NCI-H2107 (cell line): ENCODE results near the gene CCDC192.

Experiments
- DNase-seq: peaks from one replicate; lab custom pipeline; 2025; lab: John Stamatoyannopoulos, UW

Gene CCDC192

DNA sequence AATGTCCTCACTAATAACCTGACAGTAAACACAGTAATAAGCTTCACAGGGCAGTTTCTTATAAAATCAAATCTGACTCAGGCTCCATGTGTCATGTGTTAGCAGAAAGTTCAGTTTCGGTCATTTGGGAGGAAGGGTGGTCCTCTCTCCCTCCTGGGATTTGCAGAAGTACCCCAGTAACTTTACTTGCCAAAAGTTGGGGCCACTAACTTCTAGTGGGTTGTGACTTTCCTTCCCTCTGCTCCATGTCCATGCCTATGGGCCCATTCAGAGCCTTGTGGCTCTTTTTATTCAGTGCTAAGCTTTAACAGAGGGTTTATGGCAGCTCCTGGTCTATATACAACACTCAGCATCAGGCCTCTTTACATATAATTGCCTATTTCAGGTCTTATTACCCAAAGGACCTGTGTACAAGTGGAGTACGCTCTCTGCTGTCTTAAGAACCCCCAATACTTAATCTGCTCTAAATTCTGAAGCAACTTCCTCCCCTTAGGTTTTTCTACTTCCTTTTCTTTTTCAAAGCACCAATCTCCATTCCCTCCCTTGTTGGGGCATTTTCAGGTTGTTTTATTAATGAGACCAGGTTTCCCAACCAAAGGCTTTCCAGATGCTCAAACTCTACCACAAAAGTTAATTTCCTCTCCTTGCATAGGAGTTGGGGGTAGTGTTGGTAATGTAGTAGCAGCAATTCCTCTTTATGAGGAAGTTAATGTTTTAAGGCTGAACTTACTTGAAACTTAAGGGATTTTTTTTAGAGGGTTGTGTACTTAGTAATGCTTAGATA lies 107.7 kb downstream of the CCDC192 start:
- DNase-seq: no peak

DNA sequence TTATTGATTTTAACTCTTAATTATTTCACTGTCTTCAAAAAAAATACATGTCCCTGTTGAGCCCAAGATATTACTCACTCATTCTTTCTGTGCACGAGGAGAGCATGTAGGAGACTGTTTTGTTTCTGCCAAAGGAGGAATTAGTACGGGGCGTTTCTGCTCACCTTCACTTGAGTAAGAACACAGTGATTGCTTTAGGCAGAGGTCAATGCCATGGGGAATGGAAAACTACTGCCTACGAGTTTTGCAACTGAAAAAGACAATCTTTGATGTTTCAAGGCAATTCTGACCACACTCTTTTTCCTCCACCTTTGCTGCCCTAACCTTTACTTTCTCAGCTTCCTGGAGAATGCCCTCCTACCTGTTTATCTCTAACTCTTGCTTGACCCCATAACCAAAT lies 109.4 kb downstream of the CCDC192 start:
- DNase-seq: no peak

DNA sequence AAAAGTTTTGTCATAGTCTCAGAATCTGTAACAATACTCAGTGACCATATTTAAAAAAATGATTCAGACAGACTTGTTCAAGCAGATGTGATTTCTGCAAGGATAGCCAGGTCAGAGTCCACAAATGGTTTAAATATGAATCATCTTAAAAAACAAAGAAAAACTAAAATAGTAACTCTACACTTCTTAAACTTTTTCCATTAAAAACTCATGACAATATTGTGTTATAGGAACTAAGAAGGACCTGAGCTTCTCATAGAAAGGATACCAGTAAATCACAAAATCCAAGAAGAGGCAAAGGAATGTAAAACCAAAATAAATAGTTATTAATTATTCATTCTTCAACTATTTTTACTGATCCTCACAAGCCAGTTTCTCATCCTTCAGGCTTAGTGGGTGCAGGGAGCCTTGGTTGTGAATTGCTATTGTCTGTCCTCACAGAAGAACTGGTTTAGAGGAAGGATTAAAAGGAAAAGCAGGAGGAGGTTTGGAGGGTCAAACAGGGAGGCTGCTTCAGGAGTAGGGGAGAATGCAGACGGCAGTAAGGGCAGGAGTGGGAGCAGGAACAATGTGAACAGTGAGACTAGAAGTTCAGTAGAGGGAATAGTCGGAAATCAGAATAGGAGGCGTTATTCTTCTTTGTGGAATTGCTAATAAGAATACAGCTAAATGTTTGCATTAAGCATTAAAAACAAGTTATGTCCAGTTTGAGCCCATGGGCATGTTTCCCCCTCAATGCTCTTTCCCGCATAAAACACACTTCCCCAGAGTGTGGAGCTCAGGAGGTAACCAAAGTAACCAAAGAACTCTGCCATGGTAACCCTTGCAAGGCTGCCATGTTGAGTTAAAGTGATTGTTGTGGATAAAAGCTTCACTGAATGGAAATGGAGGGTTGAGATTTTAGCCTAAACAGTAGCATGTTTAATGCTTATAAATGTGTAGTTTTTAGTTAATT lies 110.7 kb downstream of the CCDC192 start:
- DNase-seq: no peak

DNA sequence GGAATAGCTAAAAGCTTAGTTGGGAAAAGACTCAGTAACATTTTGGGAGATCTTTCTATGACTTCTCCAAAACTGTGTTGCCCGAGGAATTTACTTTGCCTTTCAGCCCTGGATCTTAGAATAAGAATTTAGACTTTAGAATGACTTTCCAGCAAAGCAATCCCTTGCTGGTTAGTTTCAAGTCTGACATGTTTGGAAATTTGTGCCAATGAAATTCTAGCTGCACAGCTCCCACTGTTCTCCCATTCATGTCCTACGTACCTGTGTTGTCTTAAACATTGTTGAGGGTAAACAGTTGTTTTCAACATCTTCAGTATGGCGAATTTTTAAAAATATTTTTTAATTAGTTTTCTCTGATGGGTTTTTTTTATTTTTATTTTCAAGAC lies 111.4 kb downstream of the CCDC192 start:
- no peak for DNase-seq

DNA sequence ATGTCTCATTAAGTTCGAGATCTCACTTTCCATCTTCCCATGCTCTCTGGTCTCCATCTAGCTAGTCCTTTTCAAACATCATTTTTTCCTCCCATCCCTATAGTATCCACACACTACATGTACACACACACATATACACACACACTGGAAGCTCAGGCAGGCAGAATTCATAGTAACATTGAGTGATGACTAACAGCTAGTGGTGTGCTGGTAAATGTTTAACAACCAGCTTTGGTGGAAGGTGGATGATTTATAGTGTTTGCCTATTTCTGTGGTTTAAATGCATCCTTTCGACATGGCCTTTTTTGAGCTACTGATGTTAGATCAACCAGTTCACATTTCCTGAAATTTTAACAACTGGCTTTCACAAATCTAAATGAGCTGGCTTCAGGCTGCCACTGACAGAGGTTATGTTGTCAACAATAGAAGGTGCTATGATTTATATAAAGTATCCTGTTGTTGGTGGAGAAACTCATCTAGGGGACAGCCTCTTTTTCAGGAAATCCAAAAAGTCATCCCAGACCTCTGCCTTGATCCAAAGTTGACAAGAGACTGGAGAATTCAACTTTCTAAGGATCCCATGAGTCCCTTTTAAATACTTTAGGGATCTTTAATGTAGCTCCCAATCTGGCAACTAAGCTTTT lies 117.8 kb downstream of the CCDC192 start:
- DNase-seq: no peak

DNA sequence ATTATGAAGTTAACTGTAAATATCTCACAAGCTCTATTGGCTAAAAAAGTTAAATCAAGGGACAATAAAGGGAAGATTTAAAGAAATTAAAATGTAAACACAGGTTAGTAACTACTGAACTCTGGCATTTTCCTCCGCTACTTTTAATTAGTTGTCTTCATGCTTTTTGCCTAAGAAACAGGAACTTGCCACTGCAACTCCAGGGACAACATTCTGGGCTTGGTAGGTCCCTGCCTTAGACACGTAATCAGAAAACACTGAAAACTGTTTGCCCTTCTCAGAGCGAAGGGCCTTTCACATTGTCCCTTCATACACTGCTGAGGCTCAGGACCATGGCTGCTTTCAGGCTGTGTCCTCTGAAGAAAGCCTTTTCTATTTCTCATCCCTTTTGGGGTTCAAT lies 118.7 kb downstream of the CCDC192 start:
- DNase-seq: no peak

DNA sequence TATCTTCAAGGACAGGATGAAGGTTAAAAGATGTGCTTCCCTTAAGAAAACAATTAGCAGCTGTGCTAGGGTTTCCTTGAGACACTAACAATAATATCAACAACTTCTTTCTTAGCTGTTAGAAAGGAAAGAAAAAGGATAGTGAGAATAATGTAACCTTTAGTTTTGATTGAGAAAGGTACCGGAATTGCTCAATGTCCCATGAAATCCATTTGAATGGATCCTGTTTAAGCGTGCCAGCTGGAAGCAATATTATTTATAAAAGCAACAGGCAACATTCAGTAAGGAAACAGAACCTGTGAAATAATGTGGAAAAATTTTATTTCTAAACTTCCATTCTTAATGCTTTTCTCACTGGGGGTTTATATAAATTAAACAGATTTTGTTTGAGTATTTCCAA lies 120.9 kb downstream of the CCDC192 start:
- DNase-seq: no peak

DNA sequence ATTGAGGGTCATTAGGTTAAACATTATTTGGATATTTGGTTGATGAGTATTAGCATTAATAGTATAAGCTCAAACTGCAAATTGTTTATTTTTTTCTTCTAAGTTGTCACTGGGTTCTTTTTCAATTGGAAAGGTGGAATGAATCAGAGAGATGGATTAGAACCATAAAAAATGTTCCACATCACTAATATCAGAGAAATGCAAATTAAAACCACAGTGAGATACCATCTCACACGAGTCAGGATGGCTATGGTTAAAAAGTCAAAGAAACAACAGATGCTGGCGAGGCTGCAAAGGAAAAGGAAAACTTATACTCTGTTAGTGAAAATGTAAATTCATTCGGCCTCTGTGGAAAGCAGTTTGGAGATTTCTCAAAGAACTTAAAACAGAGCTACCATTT lies 122.8 kb downstream of the CCDC192 start:
- DNase-seq: no peak

DNA sequence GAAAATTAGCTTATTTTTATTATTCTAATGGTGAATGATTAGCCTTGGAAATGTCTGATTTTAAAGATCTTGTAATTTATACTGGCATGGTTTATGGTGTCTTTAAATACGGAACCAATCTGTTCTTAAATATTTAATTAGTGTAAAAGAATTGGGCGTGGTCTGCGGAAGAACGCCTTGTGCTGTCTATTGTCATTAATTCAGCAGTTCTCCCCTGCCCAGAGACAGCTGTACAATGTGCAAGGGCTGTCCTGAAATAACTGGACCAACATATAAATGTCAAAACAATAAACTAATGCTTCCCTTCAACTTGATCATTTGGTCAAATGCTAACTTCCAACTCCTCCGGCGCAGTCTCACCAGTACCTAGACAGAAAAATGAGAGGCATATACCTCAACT lies 124.3 kb downstream of the CCDC192 start:
- no peak for DNase-seq

DNA sequence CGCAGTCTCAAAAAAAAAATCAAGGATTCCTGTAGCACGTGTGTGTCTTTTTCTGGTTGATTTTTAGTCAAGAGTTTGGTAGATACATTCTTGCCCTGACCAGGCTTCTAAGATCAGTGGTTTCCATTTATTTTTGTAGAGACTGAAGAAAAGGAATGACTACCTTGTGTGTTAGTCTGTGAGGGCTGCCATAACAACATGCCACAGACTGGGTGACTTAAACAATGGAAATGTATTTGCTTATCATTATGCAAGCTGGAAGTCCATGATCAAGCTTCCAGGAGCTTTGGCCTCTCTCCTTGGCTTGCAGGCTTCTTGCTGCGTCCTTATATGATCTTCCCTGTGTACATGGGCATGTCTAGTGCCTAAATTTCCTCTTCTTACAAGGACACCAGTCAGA lies 127.0 kb downstream of the CCDC192 start:
- no peak for DNase-seq

DNA sequence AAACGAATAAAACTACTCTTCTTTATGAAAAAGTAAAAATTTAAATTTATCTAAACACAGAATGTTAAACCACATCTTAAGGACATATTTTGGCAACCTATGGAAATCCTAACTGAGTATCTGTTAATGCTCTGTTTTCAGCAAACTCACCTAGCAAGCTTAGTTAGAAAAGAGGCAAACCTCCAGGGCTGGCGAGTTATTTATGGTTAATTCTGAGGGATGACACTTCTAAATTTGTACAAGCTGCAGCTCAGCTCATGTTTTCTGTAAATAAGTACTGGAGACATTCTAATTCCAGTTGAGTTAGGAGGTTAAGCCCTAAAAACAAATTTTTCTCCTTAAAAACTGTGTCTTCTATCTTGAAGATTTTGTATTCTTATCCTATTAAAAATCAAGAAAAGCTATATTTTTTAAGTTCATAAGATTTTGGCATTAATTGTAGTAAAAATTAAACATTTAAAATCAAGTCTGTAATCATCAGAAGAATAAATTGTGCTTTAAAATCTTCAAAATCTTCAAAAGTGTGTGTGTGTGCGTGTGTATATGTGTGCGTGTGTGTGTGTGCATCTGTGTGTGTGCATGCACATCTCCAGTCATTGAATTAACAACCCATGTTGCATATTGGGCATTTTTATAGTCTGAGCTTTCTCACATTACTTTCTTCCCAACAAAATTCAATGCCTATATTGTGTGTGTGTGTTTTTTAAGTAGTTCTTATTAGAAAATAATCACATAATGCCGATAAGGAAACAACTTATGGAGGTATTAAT lies 127.8 kb downstream of the CCDC192 start:
- DNase-seq: no peak

DNA sequence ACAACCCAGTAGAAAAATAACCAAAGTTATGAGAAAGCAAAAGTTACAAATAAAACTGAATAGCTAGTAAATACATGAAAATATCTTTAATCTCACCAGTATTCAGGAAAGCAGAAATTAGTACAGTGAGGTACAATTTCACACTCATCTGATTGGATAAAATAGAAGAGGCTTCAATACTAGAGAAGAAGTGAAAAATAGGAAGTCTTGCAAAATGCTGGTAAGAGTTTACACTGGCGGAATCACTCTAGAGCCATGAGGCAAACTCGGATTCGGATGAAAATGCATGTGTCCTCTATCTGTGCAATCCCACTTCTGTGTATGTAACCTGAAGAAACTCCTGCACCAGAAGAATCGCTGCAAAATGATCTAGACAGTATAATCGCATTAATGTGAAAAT lies 128.9 kb downstream of the CCDC192 start:
- DNase-seq: no peak

DNA sequence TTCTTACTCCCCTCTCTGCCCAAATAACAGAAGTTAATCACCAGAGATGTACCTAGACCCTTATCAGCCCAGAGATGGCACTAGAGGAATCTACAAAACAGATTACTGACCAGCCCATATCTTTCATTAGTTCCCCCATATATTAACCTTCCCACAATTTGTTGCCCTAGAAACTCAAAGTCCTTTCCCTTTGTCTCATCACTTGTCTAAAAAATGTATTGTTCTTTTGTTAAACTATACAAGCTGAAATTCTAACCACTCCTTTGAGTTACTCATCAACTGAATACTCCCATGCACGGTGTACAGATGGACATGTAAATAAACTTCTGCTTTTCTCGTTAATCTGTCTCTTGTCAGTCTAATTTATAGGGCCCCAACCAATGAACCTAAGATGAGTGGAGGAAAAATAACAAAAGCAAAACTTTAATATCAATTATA lies 130.9 kb downstream of the CCDC192 start:
- DNase-seq: no peak

DNA sequence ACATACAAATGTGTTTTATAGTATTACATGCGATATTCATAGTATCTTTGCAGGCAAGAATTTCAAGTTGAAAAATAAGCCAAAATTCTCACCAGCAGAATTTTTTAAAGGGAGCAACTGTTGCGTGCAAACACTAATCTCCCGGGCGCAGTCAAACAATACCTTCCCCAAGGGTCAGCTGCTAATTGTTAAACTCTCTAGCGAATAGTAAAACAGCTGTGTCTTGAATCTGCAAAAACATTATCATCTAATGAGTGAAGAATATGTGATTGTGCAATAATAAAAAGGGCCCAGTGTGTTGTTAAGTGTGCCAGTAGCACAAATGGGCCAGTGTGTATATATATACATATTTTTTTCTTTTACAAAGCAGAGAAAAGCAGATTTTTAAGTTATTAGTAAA lies 131.4 kb downstream of the CCDC192 start:
- no peak for DNase-seq

DNA sequence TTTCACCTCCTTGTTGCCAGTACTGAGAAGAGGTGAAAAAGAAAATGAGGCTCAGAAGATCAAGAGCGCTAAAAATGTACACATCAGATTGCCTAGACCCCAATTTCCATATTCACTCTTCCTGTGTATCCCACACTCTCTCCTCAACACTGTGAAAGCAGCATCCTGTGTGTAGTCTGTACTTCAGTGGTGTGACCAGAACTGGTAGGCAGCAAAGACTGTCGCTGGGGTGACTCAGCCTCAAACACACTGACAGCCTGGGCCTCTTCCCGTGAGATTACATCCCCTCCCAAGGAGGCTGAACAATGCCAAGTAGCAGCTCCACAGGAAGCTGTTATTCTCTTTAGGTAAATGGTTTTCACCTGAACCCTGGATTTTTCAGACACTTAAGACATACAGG lies 135.5 kb downstream of the CCDC192 start:
- no peak for DNase-seq

DNA sequence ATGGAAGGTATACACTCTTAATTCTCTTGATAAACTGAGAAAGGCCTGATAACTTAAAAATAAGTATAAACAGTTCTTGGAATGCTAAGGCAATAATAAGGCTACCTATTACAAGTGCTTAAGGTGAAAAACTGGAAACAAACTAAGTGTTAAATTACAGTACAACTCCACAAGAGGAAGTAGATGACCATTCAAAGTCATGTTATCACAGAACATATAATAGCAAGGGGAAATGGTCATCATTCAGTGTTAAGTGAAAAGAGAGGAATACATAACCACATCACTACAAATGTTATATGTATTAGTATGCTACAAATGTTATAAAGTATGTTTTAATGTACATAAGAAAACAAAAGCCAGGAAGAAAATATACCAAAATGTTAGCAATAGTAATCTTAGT lies 135.9 kb downstream of the CCDC192 start:
- DNase-seq: no peak

DNA sequence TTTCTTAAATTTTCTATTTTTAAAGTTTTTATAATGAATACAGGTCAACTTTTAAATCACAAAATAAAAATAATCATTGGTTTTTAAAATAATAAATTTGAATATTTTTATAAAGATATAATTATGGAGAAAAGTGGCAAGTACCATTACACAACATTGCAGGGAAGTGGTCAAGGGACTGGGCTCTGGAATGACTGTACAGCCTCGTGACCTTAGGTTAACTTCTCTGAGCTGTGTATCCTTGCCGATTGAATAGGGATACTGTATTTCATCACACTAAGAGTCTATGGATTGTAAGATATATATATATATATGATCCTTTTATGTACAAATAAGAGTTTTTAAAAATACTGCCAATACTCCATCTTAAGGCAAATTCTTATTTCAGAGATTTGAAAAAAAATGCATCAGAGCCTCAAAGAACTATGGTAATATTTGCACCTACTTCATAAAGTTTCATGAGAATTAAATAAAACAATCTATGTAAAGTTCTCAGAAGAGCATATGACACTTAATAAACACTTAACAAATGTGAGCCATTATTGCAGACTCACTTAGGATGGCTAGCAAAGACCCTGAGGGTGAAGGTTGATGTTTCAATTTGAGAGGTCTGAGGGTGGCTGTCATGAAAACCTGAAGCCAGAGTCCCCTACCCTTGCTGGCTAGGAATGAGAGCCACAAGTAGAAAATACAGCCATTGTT lies 136.5 kb downstream of the CCDC192 start:
- no peak for DNase-seq

DNA sequence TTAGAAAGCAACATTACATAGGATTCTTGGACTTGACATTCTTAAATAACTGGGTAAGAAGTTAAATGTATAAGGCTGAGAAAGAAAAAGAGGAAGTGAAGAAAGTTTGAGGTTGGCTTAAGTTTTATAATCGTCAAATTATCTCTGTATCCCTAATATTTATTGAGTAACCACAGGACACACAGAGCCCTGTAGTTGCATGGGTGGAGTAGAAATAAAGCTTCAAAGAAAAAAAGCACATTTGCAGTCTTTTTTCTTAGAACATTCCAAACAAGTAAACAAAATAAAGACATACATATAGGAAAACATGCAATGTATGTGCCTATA lies 137.0 kb downstream of the CCDC192 start:
- DNase-seq: no peak

DNA sequence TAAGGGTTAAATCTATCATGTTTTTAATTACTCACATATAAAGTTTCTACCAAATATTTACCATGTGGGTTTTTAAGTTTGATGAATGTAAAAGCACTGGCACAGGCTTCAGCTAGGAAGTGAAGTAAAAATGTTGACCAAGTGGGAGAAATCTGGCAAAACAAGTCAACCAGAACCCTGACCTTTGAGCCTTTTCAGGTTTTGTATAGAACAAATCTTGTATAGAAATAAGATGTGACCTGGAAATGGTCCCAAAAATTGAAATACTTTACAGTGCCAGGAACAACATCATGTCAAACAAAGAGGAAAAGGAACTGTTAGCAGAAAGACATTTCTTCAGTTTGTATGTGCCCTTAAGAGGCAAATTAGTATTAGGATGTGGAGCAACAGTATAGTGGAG lies 137.6 kb downstream of the CCDC192 start:
- DNase-seq: no peak

DNA sequence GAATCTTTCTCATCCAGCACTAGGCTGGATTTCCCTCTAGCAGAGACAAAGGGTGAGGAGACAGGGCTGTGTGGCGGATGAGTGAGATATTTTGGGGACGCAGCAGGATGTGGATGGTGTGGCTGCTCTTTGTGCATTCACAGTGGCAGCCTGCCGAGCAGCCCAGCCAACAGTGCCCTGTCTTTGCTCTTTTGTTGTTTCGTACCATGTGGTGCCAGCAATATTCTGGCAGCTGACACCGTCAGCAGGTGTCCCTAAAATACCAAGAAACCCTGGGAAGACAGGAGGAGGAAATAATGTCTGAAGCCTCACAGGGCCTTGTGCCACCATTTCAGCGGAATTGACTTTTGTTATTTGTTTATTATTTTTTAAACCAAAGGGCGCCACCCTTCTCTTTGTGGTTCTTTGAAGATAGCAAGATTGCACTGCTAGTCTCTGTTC lies 141.4 kb downstream of the CCDC192 start:
- DNase-seq: no peak

DNA sequence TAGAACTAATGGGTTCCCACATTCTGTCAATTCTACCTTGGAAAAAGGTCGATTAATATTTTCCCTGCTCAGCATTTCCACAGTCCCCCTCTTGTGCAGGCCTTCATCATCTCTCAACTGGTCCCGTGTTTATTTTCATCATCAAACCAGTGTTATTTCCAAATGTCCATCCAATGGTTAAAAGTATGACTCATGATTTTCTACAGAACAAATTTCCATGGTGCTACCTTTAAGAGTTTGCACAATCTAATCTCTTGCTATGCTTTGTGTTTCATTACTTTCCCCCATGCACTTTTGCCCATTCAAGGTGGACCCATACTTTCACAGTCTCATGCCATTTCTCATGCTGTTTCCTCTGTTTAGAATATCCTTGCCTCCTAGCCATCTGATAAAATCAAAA lies 143.7 kb downstream of the CCDC192 start:
- DNase-seq: no peak
